H9 (cell line): ENCODE data around the gene ARHGEF10L. TPM values are rescaled to one million over a fixed set of nuclear protein-coding genes. Genes with fewer than 3 reads are reported as not detected.

Experiments
- DNase-seq: peaks from one replicate; pipeline ENCODE4 v3.0.0-alpha.2; 2017
- H2AFZ ChIP-seq: one replicate; pipeline ENCODE4 v1.6.1; 2013; ENCODE audit warnings: mild to moderate bottlenecking, low read length, control low read depth, moderate library complexity
- H2AK5ac ChIP-seq: 2 replicates; pipeline ENCODE4 v1.6.1; 2013; ENCODE audit warnings: low read length, control low read depth, mixed read lengths; ENCODE audit not compliant: insufficient read length
- H2BK120ac ChIP-seq: one replicate; pipeline ENCODE4 v1.6.1; 2013; ENCODE audit warnings: low read depth, mild to moderate bottlenecking, low read length, control low read depth, inconsistent platforms; ENCODE audit not compliant: poor library complexity, severe bottlenecking
- H2BK12ac ChIP-seq: 2 replicates; pipeline ENCODE4 v1.6.1; 2013; ENCODE audit warnings: low read length, control low read depth, mixed read lengths, low read depth; ENCODE audit not compliant: insufficient read length
- H2BK15ac ChIP-seq: 2 replicates; pipeline ENCODE4 v1.6.1; 2013; ENCODE audit warnings: low read depth, low read length, control low read depth
- H2BK20ac ChIP-seq: one replicate; pipeline ENCODE4 v1.6.1; 2013; ENCODE audit warnings: low read depth, mild to moderate bottlenecking, low read length, control low read depth, inconsistent platforms; ENCODE audit not compliant: poor library complexity, severe bottlenecking
- H2BK5ac ChIP-seq: 2 replicates; pipeline ENCODE4 v1.6.1; 2013; ENCODE audit warnings: low read length, control low read depth, mixed read lengths; ENCODE audit not compliant: insufficient read length
- H3K14ac ChIP-seq: 2 replicates; pipeline ENCODE4 v1.6.1; 2013; ENCODE audit warnings: low read length, control low read depth; ENCODE audit not compliant: insufficient read depth
- H3K18ac ChIP-seq: 2 replicates; pipeline ENCODE4 v1.6.1; 2013; ENCODE audit warnings: low read depth, mild to moderate bottlenecking, mixed read lengths, low read length, control low read depth; ENCODE audit not compliant: insufficient read length
- H3K23ac ChIP-seq: 2 replicates; pipeline ENCODE4 v1.6.1; 2013; ENCODE audit warnings: low read length, control low read depth, mixed read lengths, low read depth; ENCODE audit not compliant: insufficient read length
- H3K23me2 ChIP-seq: 2 replicates; pipeline ENCODE4 v1.6.1; 2013; ENCODE audit warnings: low read depth, mild to moderate bottlenecking, mixed read lengths, low read length, control low read depth; ENCODE audit not compliant: insufficient read length, poor library complexity, severe bottlenecking
- H3K27ac ChIP-seq: 2 replicates; pipeline ENCODE4 v1.5.1; 2013; ENCODE audit warnings: low read length, control low read depth, mixed read lengths, low read depth; ENCODE audit not compliant: insufficient read length
- H3K27me3 ChIP-seq: 2 replicates; pipeline ENCODE4 v1.6.1; 2013; ENCODE audit warnings: low read length, control low read depth, inconsistent platforms; ENCODE audit not compliant: insufficient read depth
- H3K4ac ChIP-seq: 2 replicates; pipeline ENCODE4 v1.6.1; 2013; ENCODE audit warnings: low read depth, mild to moderate bottlenecking, control low read depth, inconsistent platforms, low read length, moderate library complexity
- H3K4me1 ChIP-seq: 2 replicates; pipeline ENCODE4 v1.6.1; 2013; ENCODE audit warnings: low read length, control low read depth, inconsistent platforms; ENCODE audit not compliant: insufficient read depth
- H3K4me2 ChIP-seq: 2 replicates; pipeline ENCODE4 v1.6.1; 2013; ENCODE audit warnings: low read length, control low read depth, mixed read lengths; ENCODE audit not compliant: insufficient read length, insufficient read depth
- H3K56ac ChIP-seq: 2 replicates; pipeline ENCODE4 v1.6.1; 2013; ENCODE audit warnings: low read depth, mild to moderate bottlenecking, mixed read lengths, low read length, control low read depth; ENCODE audit not compliant: insufficient read length
- H3K79me1 ChIP-seq: 2 replicates; pipeline ENCODE4 v1.6.1; 2013; ENCODE audit warnings: low read depth, mild to moderate bottlenecking, moderate library complexity, low read length, control low read depth, inconsistent platforms; ENCODE audit not compliant: insufficient read depth, poor library complexity, severe bottlenecking
- H3K79me2 ChIP-seq: 2 replicates; pipeline ENCODE4 v1.6.1; 2013; ENCODE audit warnings: low read length, control low read depth, inconsistent platforms; ENCODE audit not compliant: insufficient read depth
- H3K9ac ChIP-seq: 2 replicates; pipeline ENCODE4 v1.6.1; 2013; ENCODE audit warnings: low read length, control low read depth, mixed read lengths; ENCODE audit not compliant: insufficient read length; ENCODE audit errors: extremely low read depth
- H3K9me3 ChIP-seq: one replicate; pipeline ENCODE4 v1.6.1; 2013; ENCODE audit warnings: low read depth, low read length, inconsistent platforms; ENCODE audit not compliant: control insufficient read depth
- H3T11ph ChIP-seq: one replicate; pipeline ENCODE4 v1.6.1; 2013; ENCODE audit warnings: mild to moderate bottlenecking, low read length, control low read depth, inconsistent platforms
- H4K20me1 ChIP-seq: one replicate; pipeline ENCODE4 v1.6.1; 2013; ENCODE audit not compliant: control insufficient read depth, insufficient read length, insufficient read depth
- H4K5ac ChIP-seq: 2 replicates; pipeline ENCODE4 v1.6.1; 2013; ENCODE audit warnings: low read depth, mild to moderate bottlenecking, mixed read lengths, low read length, control low read depth; ENCODE audit not compliant: insufficient read length
- H4K8ac ChIP-seq: replicated peaks from 2 replicates; pipeline ENCODE4 v1.6.1; 2013; ENCODE audit warnings: low read length, control low read depth, mixed read lengths, low read depth; ENCODE audit not compliant: insufficient read length
- H4K91ac ChIP-seq: 2 replicates; pipeline ENCODE4 v1.6.1; 2013; ENCODE audit warnings: low read depth, mild to moderate bottlenecking, moderate library complexity, mixed read lengths, low read length, control low read depth; ENCODE audit not compliant: insufficient read length
- H3K27ac Mint-ChIP-seq, 3 experiments: 2 replicates in 2 of 3; 3 replicates in 1 of 3; pipeline ENCODE4 v1.8.0; 2020 to 2021; ENCODE audit warnings: mixed read lengths in 3 of 3, mild to moderate bottlenecking in 1 of 3, moderate library complexity in 1 of 3
- H3K27me3 Mint-ChIP-seq: 2 replicates; pipeline ENCODE4 v1.8.0; 2021; ENCODE audit warnings: low read depth, mild to moderate bottlenecking, moderate library complexity, mixed read lengths
- H3K36me3 Mint-ChIP-seq, 3 experiments: 2 replicates in 2 of 3; 3 replicates in 1 of 3; pipeline ENCODE4 v1.8.0; 2020 to 2021; ENCODE audit warnings: low read depth in 3 of 3, mixed read lengths in 3 of 3; ENCODE audit not compliant: insufficient read depth in 1 of 3
- H3K4me1 Mint-ChIP-seq, 2 experiments: 2 replicates each; pipeline ENCODE4 v1.8.0; 2020; ENCODE audit warnings: mixed read lengths in 2 of 2
- H3K4me3 Mint-ChIP-seq, 2 experiments: 2 replicates in 1 of 2; 3 replicates in 1 of 2; pipeline ENCODE4 v1.8.0; 2020 to 2021; ENCODE audit warnings: mild to moderate bottlenecking in 2 of 2, mixed read lengths in 2 of 2, moderate library complexity in 1 of 2
- H3K9me3 Mint-ChIP-seq, 2 experiments: 2 replicates in 1 of 2; 3 replicates in 1 of 2; pipeline ENCODE4 v1.8.0; 2020; ENCODE audit warnings: mild to moderate bottlenecking in 2 of 2, mixed read lengths in 2 of 2, moderate library complexity in 1 of 2
- CTCF ChIP-seq: fragments of 200-600 bp; sonication (generic); conservative IDR thresholded peaks from 3 replicates; pipeline ENCODE4 v1.8.0; 2021; ENCODE audit warnings: antibody characterized with exemption, mild to moderate bottlenecking
- WGBS: extraction: QIAGEN DNeasy Blood & Tissue Kit; methylation state at CpG from one replicate; pipeline ENCODE4 v1.1.7; 2013; ENCODE audit warnings: missing lambda C conversion rate, low lambda C conversion rate, mixed read lengths; ENCODE audit not compliant: insufficient read length; ENCODE audit errors: extremely low coverage; 5-methylcytosine and 5-hydroxymethylcytosine counted together
- total RNA-seq: library from RNA; stranded (reverse); gene quantifications from 2 replicates; pipeline ENCODE4 v1.2.1, GENCODE V29; 2021

The ARHGEF10L gene
- total RNA-seq, 1 experiment from 2014 or later = 20.2 TPM

GRCh38 chr1:17523321-17524041 is 16.0 kb upstream of the ARHGEF10L start:
- no peak overlapping the region for H3K27ac Mint-ChIP-seq

More at GRCh38 chr1:17523321-17524041, 16.0 kb upstream of the ARHGEF10L start:
- H2BK120ac ChIP-seq = no peak overlapping the region
- no peak overlapping the region for H3K56ac ChIP-seq
- no peak overlapping the region for H2AFZ ChIP-seq
- no peaks in the 10 kb centered on the region for H3K79me2 ChIP-seq
- no peak overlapping the region for H2BK5ac ChIP-seq
- H2BK12ac ChIP-seq = no peak overlapping the region
- H3K27me3 ChIP-seq = no peaks in the 10 kb centered on the region
- H4K20me1 ChIP-seq = no peaks in the 10 kb centered on the region
- no peaks in the 10 kb centered on the region for H3K27me3 Mint-ChIP-seq
- no peak overlapping the region for H3K14ac ChIP-seq
- H3K9me3 ChIP-seq = no peaks in the 10 kb centered on the region
- no peak overlapping the region for H3K9ac ChIP-seq
- no peak overlapping the region for H4K91ac ChIP-seq
- no CpG with 5 or more reads among the region's 7 CpGs for WGBS
- no peaks in the 10 kb centered on the region for H3K9me3 Mint-ChIP-seq
- H3K36me3 Mint-ChIP-seq = no peaks in the 10 kb centered on the region
- peaks cover 7% of the 10 kb centered on the region; the same call in 1 of the 2 replicates for H3K4me1 ChIP-seq
- H3K4me3 Mint-ChIP-seq = no peak overlapping the region
- no peak overlapping the region for H2AK5ac ChIP-seq
- H3K23ac ChIP-seq = no peak overlapping the region
- TF ChIP-seq CTCF = no peak
- H3K4me2 ChIP-seq = no peak overlapping the region
- H4K5ac ChIP-seq = no peak overlapping the region
- H2BK20ac ChIP-seq = no peak overlapping the region
- H3K79me1 ChIP-seq = no peaks in the 10 kb centered on the region
- no peak overlapping the region; the same call in 1 of the 2 replicates for H2BK15ac ChIP-seq
- no peak overlapping the region for H3K18ac ChIP-seq
- H3K4ac ChIP-seq = no peak overlapping the region
- H4K8ac ChIP-seq = no peak overlapping the region
- DNase-seq = no peak
- H3K4me1 Mint-ChIP-seq = peaks cover 47 to 57% of the 10 kb centered on the region in 2 experiments
- H3T11ph ChIP-seq = no peak overlapping the region
- H3K27ac ChIP-seq = no peak overlapping the region
- H3K23me2 ChIP-seq = no peaks in the 10 kb centered on the region
